Activated naive CD8-positive, alpha-beta T cell treated with anti-CD3 and anti-CD28 coated beads, Interleukin-2, amount 10 ng/mL, durations not matched to agents 7 days and 5 days (primary cell): Measurements from ENCODE around the gene ZNF362. TPM values are rescaled to one million over a fixed set of nuclear protein-coding genes. Genes with fewer than 3 reads are reported as not detected.
A peak's percentile ranks its signal among the peaks of the same experiment; 100 is the strongest.
"Not testable (repeated sequence)": the region's sequence is repeated elsewhere in the genome, so short reads cannot be mapped to it uniquely, and the experiment has no call there.

Experiments
- ATAC-seq: fragments of 150-1000 bp; cut with Tn5 transposase; one replicate; pipeline ENCODE4 v1.10.0; 2021; ENCODE audit warnings: low read depth, moderate library complexity
- POLR2A ChIA-PET: fragments of 350-600 bp; sonication (Branson Sonifier 250); formaldehyde crosslinking; loops from one replicate; lab custom pipeline; 2021; ENCODE audit warnings: antibody characterized with exemption; lab: Charles Lee
- DNase-seq: peaks from one replicate; pipeline ENCODE4 v3.0.0; 2021
- H3K27ac Mint-ChIP-seq: one replicate; pipeline ENCODE4 v1.8.0; 2022; ENCODE audit warnings: mild to moderate bottlenecking, mixed read lengths
- H3K27me3 Mint-ChIP-seq: one replicate; pipeline ENCODE4 v1.8.0; 2022; ENCODE audit warnings: mild to moderate bottlenecking, moderate library complexity, mixed read lengths
- H3K36me3 Mint-ChIP-seq: one replicate; pipeline ENCODE4 v1.8.0; 2021; ENCODE audit warnings: mild to moderate bottlenecking, mixed read lengths
- H3K4me1 Mint-ChIP-seq: one replicate; pipeline ENCODE4 v1.8.0; 2021; ENCODE audit warnings: mixed read lengths
- H3K4me3 Mint-ChIP-seq: one replicate; pipeline ENCODE4 v1.8.0; 2022; ENCODE audit warnings: mild to moderate bottlenecking, moderate library complexity, mixed read lengths
- H3K9me3 Mint-ChIP-seq: one replicate; pipeline ENCODE4 v1.8.0; 2021; ENCODE audit warnings: mixed read lengths
- total RNA-seq, 2 experiments: library from RNA; stranded (reverse); gene quantifications; one replicate each; pipeline ENCODE4 v1.2.3, GENCODE V29; 2021

The ZNF362 gene
- total RNA-seq, 2 experiments from 2014 or later, result 18.8 to 23.1 TPM

DNA sequence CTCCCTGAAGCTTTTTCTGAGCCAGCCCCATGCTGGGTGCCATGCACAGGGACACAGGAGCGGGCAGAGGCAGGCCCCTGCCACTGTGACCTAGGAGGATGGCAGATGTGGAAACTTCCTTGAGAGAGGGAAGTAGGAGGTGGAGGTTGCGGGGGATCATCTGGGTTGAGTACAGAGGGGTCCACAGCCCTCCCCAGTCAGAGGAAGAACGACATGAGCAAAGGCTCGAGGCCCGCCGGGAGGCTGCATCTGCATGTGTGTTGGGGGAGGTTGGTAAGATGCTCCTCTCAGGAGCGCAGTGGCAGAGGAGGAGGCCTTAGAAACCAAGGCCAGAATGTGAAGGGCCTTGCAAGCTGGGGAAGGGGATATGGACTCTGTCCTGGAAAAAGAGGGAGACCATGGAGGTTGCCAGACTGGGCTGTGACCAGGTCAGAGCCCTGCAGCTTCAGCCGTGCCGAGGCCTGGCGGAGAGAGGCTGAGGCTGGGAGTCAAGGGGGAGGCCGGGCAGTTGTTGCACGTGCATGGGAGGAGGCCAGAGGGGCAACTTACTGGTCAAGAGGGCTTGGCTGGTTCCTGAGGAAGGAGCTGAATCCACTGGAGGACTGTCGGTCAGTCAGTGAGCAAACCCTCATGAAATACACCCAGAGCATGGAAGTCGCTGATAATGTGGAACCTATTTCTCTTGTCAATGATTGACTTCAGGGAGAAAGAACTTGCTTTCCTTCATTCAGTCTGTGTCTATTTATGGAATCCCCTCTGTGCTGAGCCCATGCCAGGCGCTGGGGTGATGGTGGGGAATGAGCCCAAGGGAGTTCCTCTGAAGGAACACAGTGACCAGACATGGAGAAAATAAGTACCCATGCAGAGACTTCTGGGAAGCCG lies 32.9 kb downstream of the ZNF362 start:
- Mint-ChIP-seq H3K4me1 (no peaks in the 10 kb centered on the region), H3K27ac (peak overlapping the region; percentile 45), H3K4me3 (no peak overlapping the region), H3K27me3 (no peaks in the 10 kb centered on the region), H3K9me3 (no peaks in the 10 kb centered on the region), H3K36me3 (peaks cover 20% of the 10 kb centered on the region)
- POLR2A ChIA-PET, result no interaction called here
- ATAC-seq (no peak), DNase-seq (peak; percentile 18)

DNA sequence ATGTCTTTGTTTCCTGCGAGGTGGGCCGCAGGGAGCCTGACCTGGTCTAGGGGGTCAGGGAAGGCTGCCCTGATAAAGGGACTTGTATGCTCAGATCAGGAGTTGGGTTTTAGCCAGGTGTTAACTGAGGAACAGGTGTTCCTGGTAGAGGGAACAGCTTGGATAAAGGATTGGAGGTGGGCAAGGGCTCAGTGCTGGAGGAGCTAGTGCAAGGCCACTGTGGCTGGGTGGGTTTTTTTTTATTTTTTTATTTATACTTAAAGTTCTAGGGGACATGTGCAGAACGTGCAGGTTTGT lies 33.5 kb downstream of the ZNF362 start:
- ATAC-seq (no peak), DNase-seq (peak; percentile 7)
- Mint-ChIP-seq H3K36me3 (peaks cover 17% of the 10 kb centered on the region), H3K27ac (no peak overlapping the region), H3K4me1 (no peaks in the 10 kb centered on the region), H3K9me3 (no peaks in the 10 kb centered on the region), H3K4me3 (no peak overlapping the region), H3K27me3 (no peaks in the 10 kb centered on the region)
- POLR2A ChIA-PET, result no interaction called here

DNA sequence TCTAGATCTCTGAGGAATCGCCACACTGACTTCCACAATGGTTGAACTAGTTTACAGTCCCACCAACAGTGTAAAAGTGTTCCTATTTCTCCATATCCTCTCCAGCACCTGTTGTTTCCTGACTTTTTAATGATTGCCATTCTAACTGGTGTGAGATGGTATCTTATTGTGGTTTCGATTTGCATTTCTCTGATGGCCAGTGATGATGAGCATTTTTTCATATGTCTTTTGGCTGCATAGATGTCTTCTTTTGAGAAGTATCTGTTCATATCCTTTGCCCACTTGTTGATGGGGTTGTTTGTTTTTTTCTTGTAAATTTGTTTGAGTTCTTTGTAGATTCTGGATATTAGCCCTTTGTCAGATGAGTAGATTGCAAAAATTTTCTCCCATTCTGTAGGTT lies 34.3 kb downstream of the ZNF362 start:
- H3K36me3 Mint-ChIP-seq, result peaks cover 17% of the 10 kb centered on the region
- ATAC-seq, POLR2A ChIA-PET, H3K27me3 Mint-ChIP-seq, H3K4me3 Mint-ChIP-seq, H3K9me3 Mint-ChIP-seq, H3K4me1 Mint-ChIP-seq, DNase-seq, H3K27ac Mint-ChIP-seq: not testable (repeated sequence)

DNA sequence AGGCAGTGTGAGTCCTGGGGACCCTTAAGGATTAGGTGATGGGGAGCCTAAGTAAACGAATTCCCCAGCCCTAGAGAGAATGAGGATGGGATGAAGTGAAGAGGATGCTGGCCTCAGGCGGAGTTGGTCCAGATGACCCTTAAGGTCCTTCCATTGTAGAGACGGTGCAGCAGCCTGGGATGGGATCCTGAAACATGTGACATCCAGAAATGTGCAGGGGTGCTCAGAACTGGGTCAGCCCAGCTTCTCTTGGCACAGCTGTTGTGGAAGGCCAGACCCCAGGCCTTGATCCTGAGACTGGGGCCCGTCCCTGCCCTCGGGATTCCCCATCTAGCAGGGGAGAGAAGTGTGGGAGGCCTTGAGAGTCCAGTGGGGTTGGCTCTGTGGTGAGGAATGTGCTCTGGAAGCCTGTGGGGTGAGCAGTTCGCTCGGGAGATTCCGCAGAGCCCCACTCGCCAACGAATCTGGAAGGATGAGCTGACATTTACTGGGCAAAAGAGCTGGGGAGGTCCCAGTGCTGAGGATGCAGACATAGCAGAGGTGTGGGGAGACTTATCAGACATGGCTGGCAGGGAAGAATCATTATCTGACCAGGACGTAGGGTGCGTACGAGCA lies 36.5 kb downstream of the ZNF362 start:
- ATAC-seq, result no peak
- Mint-ChIP-seq H3K9me3 (no peaks in the 10 kb centered on the region), H3K4me3 (no peak overlapping the region), H3K36me3 (peaks cover 20% of the 10 kb centered on the region), H3K4me1 (peaks cover 7% of the 10 kb centered on the region), H3K27ac (no peak overlapping the region), H3K27me3 (no peaks in the 10 kb centered on the region)
- POLR2A ChIA-PET, result no interaction called here
- DNase-seq, result peak; percentile 6

DNA sequence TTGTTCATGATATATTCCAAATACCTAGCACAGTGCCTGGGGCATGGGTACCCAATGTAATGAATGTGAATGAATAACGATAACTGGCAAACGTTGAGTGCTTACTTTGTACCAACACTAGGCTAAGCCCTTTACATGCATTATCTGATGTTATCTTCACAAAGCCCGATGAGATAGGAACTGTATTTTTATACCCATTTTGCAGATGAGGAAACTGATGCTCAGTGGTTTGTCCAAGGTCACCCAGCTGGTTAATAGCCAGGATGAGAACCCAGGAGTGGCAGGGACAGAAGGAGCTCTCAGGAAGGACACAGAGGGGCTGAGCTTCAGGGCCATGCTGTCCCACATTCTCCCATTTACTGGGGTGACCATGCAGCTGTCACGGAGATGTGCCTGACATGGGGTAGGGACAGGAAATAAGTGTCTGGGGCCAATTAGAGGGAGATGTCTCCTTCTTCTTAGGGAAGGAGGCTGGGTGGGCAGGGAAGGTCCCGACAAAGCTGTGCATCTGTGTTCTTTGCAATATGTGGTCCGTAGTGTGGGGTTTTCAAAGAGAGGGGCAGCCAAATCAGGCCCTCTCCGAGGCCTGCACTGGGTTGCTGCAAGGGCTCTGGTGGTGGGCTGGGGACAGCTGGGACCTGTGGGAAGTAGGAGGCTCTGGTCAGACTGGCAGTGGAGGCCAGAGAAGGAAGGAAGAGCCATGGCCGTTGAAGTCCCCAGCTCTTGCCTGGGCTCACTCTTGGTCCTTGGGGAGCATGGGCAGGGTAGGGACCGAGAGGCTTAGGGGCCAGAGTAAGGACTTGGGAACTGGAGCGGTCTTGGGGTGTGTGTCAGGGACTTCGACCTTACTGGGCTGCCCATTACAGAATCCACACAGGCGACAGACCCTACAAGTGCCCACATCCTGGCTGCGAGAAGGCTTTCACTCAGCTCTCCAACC lies 38.0 kb downstream of the ZNF362 start:
- no peak for ATAC-seq
- Mint-ChIP-seq H3K9me3 (no peaks in the 10 kb centered on the region), H3K4me3 (no peak overlapping the region), H3K27ac (no peak overlapping the region), H3K36me3 (peaks cover 18% of the 10 kb centered on the region), H3K27me3 (no peaks in the 10 kb centered on the region), H3K4me1 (peaks cover 16% of the 10 kb centered on the region)
- peak; percentile 26 for DNase-seq
- POLR2A ChIA-PET, result interaction anchor here (0.8 kb wide), 1 partner anchor 330 kb away, joined by 3 read pairs; the partner anchor contains the start of gene RNF19B

DNA sequence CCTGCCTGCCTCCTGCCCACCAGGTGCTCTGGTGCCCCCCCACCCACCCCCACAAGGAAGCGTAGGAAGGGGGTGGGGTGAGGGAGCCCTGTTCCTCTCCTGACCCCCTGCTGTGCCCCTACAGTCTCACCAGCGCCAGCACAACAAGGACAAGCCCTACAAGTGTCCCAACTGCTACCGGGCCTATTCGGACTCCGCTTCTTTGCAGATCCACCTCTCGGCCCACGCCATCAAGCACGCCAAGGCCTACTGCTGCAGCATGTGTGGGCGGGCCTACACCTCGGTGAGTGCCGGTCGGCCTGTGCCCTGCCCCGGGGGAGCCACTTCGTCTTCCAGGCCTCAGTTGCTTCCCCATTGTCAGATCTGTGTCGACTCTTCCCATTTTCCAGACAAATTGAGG lies 38.7 kb downstream of the ZNF362 start:
- DNase-seq, result peak; percentile 47
- ATAC-seq, result no peak
- peak overlapping the region; percentile 56 for H3K27ac Mint-ChIP-seq
- H3K9me3 Mint-ChIP-seq, result no peaks in the 10 kb centered on the region
- H3K27me3 Mint-ChIP-seq, result no peaks in the 10 kb centered on the region
- no peak overlapping the region for H3K4me3 Mint-ChIP-seq
- POLR2A ChIA-PET, result interaction anchor here (0.7 to 0.8 kb wide), 2 partner anchors 113 to 331 kb away, joined by 3 read pairs; partner anchors contain the start of genes RNF19B and TRIM62
- peaks cover 14% of the 10 kb centered on the region for H3K36me3 Mint-ChIP-seq
- H3K4me1 Mint-ChIP-seq, result peaks cover 16% of the 10 kb centered on the region

DNA sequence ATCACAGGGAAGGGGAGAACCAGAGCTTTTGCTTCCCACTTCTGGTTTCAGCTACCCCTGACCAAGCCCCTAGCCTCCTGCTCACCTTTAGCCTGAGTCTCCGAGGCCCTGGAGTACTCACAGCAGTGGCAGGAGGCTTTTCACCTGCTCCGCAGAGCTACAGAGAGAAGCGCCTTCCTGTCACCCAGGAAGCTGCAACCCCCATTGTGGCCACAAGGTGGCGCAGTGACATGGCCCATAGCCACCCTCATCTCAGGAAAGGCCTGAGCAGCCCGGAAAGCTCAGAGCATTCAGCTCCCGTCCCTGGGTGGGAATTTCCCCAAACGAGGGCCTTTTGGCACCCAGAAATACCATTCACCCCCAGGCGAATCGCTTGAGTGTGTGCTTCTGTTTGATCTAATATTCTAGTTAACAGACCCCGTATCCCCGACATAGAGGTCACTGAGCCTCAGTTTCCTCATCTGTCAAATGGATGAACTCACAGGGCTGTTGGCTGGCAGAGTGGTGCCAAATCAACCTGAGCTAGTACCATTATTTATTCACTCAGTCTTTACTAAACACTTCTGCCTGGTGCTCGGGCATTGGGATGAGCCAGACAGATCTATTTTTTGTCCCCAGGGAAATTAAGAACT lies 39.3 kb downstream of the ZNF362 start:
- peaks cover 16% of the 10 kb centered on the region for H3K36me3 Mint-ChIP-seq
- no peaks in the 10 kb centered on the region for H3K9me3 Mint-ChIP-seq
- DNase-seq, result peak; percentile 93
- peak; percentile 90 for ATAC-seq
- POLR2A ChIA-PET, result interaction anchor here (0.7 to 1.6 kb wide), 3 partner anchors 54 to 332 kb away, joined by 3 to 4 read pairs (median 3); partner anchors contain the start of genes RNF19B and TRIM62
- no peak overlapping the region for H3K4me3 Mint-ChIP-seq
- peaks cover 16% of the 10 kb centered on the region for H3K4me1 Mint-ChIP-seq
- peak overlapping the region; percentile 56 for H3K27ac Mint-ChIP-seq
- H3K27me3 Mint-ChIP-seq, result no peaks in the 10 kb centered on the region

DNA sequence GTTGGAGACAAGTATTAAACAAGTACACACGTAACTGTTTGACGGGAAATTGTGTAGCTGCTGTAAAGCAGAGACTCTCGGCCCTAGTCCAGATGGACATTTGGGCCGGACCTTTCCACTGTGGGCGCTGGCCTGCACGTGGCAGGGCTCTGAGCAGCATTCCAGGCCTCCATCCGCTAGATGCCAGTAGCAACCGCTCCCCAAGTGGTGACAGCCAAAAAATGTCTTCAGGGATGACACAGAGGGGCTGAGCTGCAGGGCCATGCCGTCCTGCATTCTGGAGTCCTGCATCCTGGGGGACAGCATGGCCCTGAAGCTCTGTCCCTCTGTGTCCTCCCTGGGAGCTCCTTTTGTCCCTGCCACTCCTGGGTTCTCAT lies 39.8 kb downstream of the ZNF362 start:
- no peak for ATAC-seq
- no peak overlapping the region for H3K27ac Mint-ChIP-seq
- peaks cover 13% of the 10 kb centered on the region for H3K36me3 Mint-ChIP-seq
- H3K4me1 Mint-ChIP-seq, result peaks cover 16% of the 10 kb centered on the region
- POLR2A ChIA-PET, result interaction anchor here (0.6 to 1.6 kb wide), 3 partner anchors 54 to 114 kb away, joined by 3 to 4 read pairs (median 4); partner anchors contain the start of gene TRIM62
- no peaks in the 10 kb centered on the region for H3K27me3 Mint-ChIP-seq
- H3K9me3 Mint-ChIP-seq, result no peaks in the 10 kb centered on the region
- DNase-seq, result no peak
- no peak overlapping the region for H3K4me3 Mint-ChIP-seq

DNA sequence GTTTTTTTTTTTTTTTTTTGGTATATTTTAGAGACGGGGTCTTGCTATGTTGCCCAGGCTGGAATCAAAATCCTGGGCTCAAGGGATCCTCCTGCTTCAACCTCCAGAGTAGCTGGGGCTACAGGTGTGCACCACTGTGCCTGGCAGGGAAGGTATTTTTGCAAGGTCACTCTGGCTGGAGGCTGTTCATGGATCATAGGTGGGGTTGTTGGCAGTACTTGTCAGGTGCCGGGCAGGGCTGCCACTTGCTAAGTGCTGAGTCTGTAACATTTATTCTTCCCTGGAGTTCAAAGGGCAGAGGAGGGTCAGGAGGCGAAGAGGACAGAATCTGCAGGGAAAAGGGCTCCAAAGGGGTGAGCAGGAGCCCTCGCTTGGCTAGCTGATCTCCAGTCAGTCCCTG lies 40.5 kb downstream of the ZNF362 start:
- Mint-ChIP-seq H3K9me3 (no peaks in the 10 kb centered on the region), H3K27ac (no peak overlapping the region), H3K27me3 (no peaks in the 10 kb centered on the region), H3K4me3 (no peak overlapping the region), H3K36me3 (peaks cover 14% of the 10 kb centered on the region), H3K4me1 (peaks cover 22% of the 10 kb centered on the region)
- no peak for DNase-seq
- POLR2A ChIA-PET, result interaction anchor here (0.6 to 1.6 kb wide), 3 partner anchors 53 to 213 kb away, joined by 4 to 6 read pairs (median 4); no protein-coding TSS in a partner anchor
- no peak for ATAC-seq

DNA sequence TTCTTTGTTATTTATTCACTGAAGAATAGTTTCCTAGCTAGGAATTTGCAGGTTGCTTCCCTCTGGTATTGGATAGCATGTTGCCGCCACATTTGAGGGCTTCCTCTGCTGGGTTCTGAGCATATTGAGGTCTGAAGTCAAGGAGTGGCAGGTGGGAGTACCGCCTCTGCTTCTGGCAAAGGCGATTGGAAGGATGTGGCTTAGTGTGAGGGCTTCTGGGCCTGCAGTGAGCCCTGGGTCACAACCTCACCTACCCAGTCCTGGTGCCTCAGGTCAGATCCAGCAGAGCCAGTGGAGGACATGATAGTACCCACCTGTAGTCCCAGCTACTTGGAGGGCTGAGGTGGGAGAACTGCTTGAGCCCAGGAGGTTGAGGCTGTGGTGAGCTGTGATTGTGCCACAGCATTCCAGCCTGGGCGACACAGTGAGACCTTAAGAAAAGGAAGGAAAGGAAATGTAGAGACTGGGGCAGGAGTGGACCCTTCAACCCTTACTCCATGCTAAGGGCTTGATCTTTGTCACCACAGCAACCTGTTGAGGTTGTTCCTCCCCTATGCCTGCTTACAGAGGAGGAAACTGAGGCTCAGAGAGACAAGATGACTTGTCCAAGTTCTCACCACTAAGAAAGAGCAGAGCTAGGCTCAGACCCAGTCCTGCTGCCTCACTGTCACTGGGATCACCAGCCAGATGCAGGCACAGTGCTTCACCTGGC lies 41.8 kb downstream of the ZNF362 start:
- peak overlapping the region; percentile 85 for H3K27ac Mint-ChIP-seq
- POLR2A ChIA-PET, result no interaction called here
- H3K4me1 Mint-ChIP-seq, result peaks cover 33% of the 10 kb centered on the region
- peaks cover 22% of the 10 kb centered on the region for H3K36me3 Mint-ChIP-seq
- H3K9me3 Mint-ChIP-seq, result peaks cover 3% of the 10 kb centered on the region
- H3K4me3 Mint-ChIP-seq, result peak overlapping the region; percentile 5
- DNase-seq (no peak), ATAC-seq (no peak)
- H3K27me3 Mint-ChIP-seq, result no peaks in the 10 kb centered on the region

DNA sequence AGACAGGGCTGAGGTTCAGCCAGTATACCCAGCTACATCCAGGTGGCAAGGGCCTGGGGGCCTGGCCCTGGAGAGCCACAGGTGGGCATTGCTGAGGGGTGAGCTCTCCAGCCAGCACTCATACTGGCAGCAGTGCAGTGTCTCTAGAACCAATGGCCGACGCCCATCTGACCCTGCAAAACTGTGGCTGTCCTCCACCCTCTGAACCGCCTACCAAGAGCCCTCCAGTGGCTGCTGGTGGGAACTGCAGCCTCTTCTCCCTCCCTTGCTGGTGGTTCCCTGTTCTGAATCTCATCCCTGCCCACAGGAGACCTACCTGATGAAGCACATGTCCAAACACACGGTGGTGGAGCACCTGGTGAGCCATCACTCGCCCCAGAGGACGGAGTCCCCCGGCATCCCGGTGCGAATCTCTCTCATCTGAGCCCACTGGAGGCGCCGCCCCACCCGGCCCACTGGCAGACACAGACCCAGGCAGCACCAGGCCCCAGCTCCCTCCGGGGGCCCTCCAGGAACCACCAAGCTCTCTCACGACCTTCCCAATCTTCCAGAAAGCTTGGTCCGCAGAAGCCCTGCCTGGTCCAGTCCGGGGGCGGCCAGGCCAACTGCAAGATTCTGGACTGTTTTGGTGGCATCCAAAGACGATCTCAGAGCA lies 42.5 kb downstream of the ZNF362 start:
- peak; percentile 71 for DNase-seq
- ATAC-seq, result peak; percentile 18
- POLR2A ChIA-PET, result no interaction called here
- peaks cover 38% of the 10 kb centered on the region for H3K4me1 Mint-ChIP-seq
- H3K27me3 Mint-ChIP-seq, result no peaks in the 10 kb centered on the region
- H3K4me3 Mint-ChIP-seq, result no peak overlapping the region
- peaks cover 3% of the 10 kb centered on the region for H3K9me3 Mint-ChIP-seq
- peaks cover 27% of the 10 kb centered on the region for H3K36me3 Mint-ChIP-seq
- H3K27ac Mint-ChIP-seq, result peak overlapping the region; percentile 67
